Spleen (tissue), 11 donors: Measurements from ENCODE around the gene DPF1. TPM values are rescaled to one million over a fixed set of nuclear protein-coding genes. Genes with fewer than 3 reads are reported as not detected.
A peak's percentile ranks its signal among the peaks of the same experiment; 100 is the strongest.

Experiments used
- DNase-seq: peaks from one replicate; pipeline ENCODE4 v3.0.0-alpha.2; 2020
- H3K27ac ChIP-seq, 8 donors: fragments of 200-600 bp; sonication (generic) in 7 of 8; 1 replicate in 4 of 8; 2 replicates in 4 of 8; pipeline versions ENCODE4 v1.5.0 to v1.8.0; 2016 to 2021; ENCODE audit warnings: inconsistent platforms in 4 of 8, mild to moderate bottlenecking in 4 of 8, moderate library complexity in 1 of 8
- H3K27me3 ChIP-seq, 7 donors: fragments of 200-600 bp; sonication (generic) in 6 of 7; replicated peaks in 1 of 7; 1 replicate in 4 of 7; 2 replicates in 3 of 7; pipeline versions ENCODE4 v1.5.0 to v1.8.0; 2016 to 2021; ENCODE audit warnings: inconsistent platforms in 3 of 7, mild to moderate bottlenecking in 1 of 7
- H3K36me3 ChIP-seq, 6 donors: fragments of 200-600 bp; sonication (generic) in 5 of 6; 1 replicate in 4 of 6; 2 replicates in 2 of 6; pipeline versions ENCODE4 v1.5.0 to v1.8.0; 2016 to 2021; ENCODE audit warnings: inconsistent platforms in 2 of 6
- H3K4me1 ChIP-seq, 6 donors: fragments of 200-600 bp; sonication (generic) in 5 of 6; 1 replicate in 3 of 6; 2 replicates in 3 of 6; pipeline versions ENCODE4 v1.5.0 to v1.8.0; 2016 to 2021; ENCODE audit warnings: inconsistent platforms in 3 of 6
- H3K4me3 ChIP-seq, 8 donors: fragments of 200-600 bp; sonication (generic) in 7 of 8; 1 replicate in 4 of 8; 2 replicates in 4 of 8; pipeline versions ENCODE4 v1.5.0 to v1.8.0; 2016 to 2021; ENCODE audit warnings: inconsistent platforms in 4 of 8, mild to moderate bottlenecking in 4 of 8, moderate library complexity in 2 of 8
- H3K9me3 ChIP-seq, 8 donors: fragments of 200-600 bp; sonication (generic) in 7 of 8; 1 replicate in 4 of 8; 2 replicates in 4 of 8; pipeline versions ENCODE4 v1.5.0 to v1.8.0; 2016 to 2021; ENCODE audit warnings: inconsistent platforms in 4 of 8
- CTCF ChIP-seq, 11 experiments: fragments of 200-600 bp in 7 of 11; fragments of 450-650 bp in 4 of 11; sonication (generic) in 4 of 11; IDR thresholded peaks in 8 of 11; conservative IDR thresholded peaks in 3 of 11; 1 replicate in 7 of 11; 2 replicates in 4 of 11; pipeline versions ENCODE4 v1.4.0 to v1.8.0; 2016 to 2021; ENCODE audit warnings: antibody characterized with exemption in 11 of 11, inconsistent platforms in 4 of 11, mild to moderate bottlenecking in 1 of 11
- POLR2A ChIP-seq, 3 donors: fragments of 450-650 bp; IDR thresholded peaks; one replicate each; pipeline ENCODE4 v1.5.1; 2017; ENCODE audit warnings: antibody characterized with exemption in 3 of 3, mild to moderate bottlenecking in 1 of 3
- POLR2AphosphoS5 ChIP-seq, 3 donors: sonication (generic); formaldehyde crosslinking; IDR thresholded peaks; one replicate each; pipeline ENCODE4 v1.5.1; 2017; ENCODE audit warnings: antibody characterized with exemption in 3 of 3
- WGBS, 5 donors: extraction: QIAGEN DNeasy Blood & Tissue Kit in 3 of 5; methylation state at CpG; one replicate each; pipeline versions ENCODE4 v1.1.5 to v1.1.7; 2013 to 2018; 5-methylcytosine and 5-hydroxymethylcytosine counted together
- intact Hi-C: fragments of 100-400 bp; cut with DNase I; formaldehyde crosslinking; loops from one replicate; pipeline ENCODE4 v1.15.0; 2023; ENCODE audit warnings: low total_unique reads
- polyA plus RNA-seq, 3 donors: library from polyadenylated mRNA; stranded (reverse); fragments of 200-250 nt; gene quantifications; one replicate each; pipeline ENCODE4 v1.2.1, GENCODE V29; 2013
- total RNA-seq, 7 donors: library from RNA; depleted of rRNA in 3 of 7; stranded (reverse); fragments of >200 nt in 3 of 7; fragmentation: NEBNext Ultra II Directional in 4 of 7; extraction: Animal tissue kit (Norgen Biotek cat#: 25700) in 4 of 7; gene quantifications; one replicate each; pipeline versions ENCODE4 v1.1.0 to v1.2.1, GENCODE V29; 2016 to 2021
- donor health status: healthy with polysubstance abuse.
- donor health status: DM: no; HTN: no; CAD: no; lungs with moderate emphysema.
- donor health status: DM: no; HTN: no; CAD: no.
- donor health status: Bipolar disorder and iron deficiency.
- donor health status: healthy.
- donor health status: DM: no; HTN: no; CAD: no.
- donor health status: DM: yes; HTN: yes; CAD: no.

The DPF1 gene
- total and polyA plus RNA-seq, 10 donors = 0.04 to 0.06 (median 0.06) TPM; not detected in 7

- WGBS, 5 donors = 65 to 95% (median 87%) methylated on average over 23 to 29 of the region's 29 CpGs
- no peak for DNase-seq
- intact Hi-C loops = no loop called here
Measured at GRCh38 chr19:38193445-38193844, 30.6 kb downstream of the DPF1 start.

GRCh38 chr19:38191747-38192146 lies 32.3 kb downstream of the DPF1 start:
- Histone ChIP-seq H3K27ac (no peak overlapping the region), H3K36me3 (peaks cover 0 to 86% (median 16%) of the 10 kb centered on the region in 6 donors), H3K9me3 (no peaks in the 10 kb centered on the region), H3K4me1 (peaks cover 0 to 25% (median 8%) of the 10 kb centered on the region in 6 donors), H3K4me3 (no peak overlapping the region), H3K27me3 (no peaks in the 10 kb centered on the region)
- intact Hi-C loops = no loop called here
- TF ChIP-seq POLR2A (IDR thresholded peaks at IDR 0.05) = no peak
- no peak for TF ChIP-seq CTCF (IDR thresholded peaks at IDR 0.05 in 8 of 11, conservative IDR thresholded peaks at IDR 0.05 in 3 of 11)
- TF ChIP-seq POLR2AphosphoS5 (IDR thresholded peaks at IDR 0.05) = no peak
- no peak for DNase-seq
- WGBS, 5 donors = 84 to 95% (median 92%) methylated on average over 11 to 13 of the region's 13 CpGs

More at GRCh38 chr19:38193445-38193844, 30.6 kb downstream of the DPF1 start:
- Histone ChIP-seq H3K27ac (no peak overlapping the region), H3K4me1 (peaks cover 0 to 25% (median 8%) of the 10 kb centered on the region in 6 donors), H3K27me3 (no peaks in the 10 kb centered on the region), H3K36me3 (peaks cover 0 to 94% (median 22%) of the 10 kb centered on the region in 6 donors), H3K4me3 (no peak overlapping the region), H3K9me3 (no peaks in the 10 kb centered on the region)
- TF ChIP-seq CTCF (IDR thresholded peaks at IDR 0.05 in 8 of 11, conservative IDR thresholded peaks at IDR 0.05 in 3 of 11) (no peak), POLR2AphosphoS5 (IDR thresholded peaks at IDR 0.05) (peak in 2 of 3 donors; percentile 9 to 31)

GRCh38 chr19:38190793-38191192 lies 33.2 kb downstream of the DPF1 start:
- Histone ChIP-seq H3K27me3 (no peaks in the 10 kb centered on the region), H3K4me3 (no peak overlapping the region), H3K9me3 (no peaks in the 10 kb centered on the region), H3K27ac (peak overlapping the region in 6 of 8 donors; percentile 29 to 73 (median 57)), H3K4me1 (peaks cover 0 to 25% (median 8%) of the 10 kb centered on the region in 6 donors), H3K36me3 (peaks cover 0 to 81% (median 15%) of the 10 kb centered on the region in 6 donors)
- intact Hi-C loops = no loop called here
- WGBS, 5 donors = 78 to 84% (median 80%) methylated on average over 6 of the region's 6 CpGs
- no peak for DNase-seq
- TF ChIP-seq POLR2AphosphoS5 (IDR thresholded peaks at IDR 0.05) (no peak), CTCF (IDR thresholded peaks at IDR 0.05 in 8 of 11, conservative IDR thresholded peaks at IDR 0.05 in 3 of 11) (peak in 1 of 11 experiments; percentile 19), POLR2A (IDR thresholded peaks at IDR 0.05) (no peak)

- H3K27ac ChIP-seq = peak overlapping the region in 6 of 8 donors; percentile 29 to 73 (median 57)
- H3K27me3 ChIP-seq = no peaks in the 10 kb centered on the region
- no peak for TF ChIP-seq POLR2A (IDR thresholded peaks at IDR 0.05)
- peak in 2 of 3 donors; percentile 16 to 48 for TF ChIP-seq POLR2AphosphoS5 (IDR thresholded peaks at IDR 0.05)
- WGBS, 5 donors = 60 to 71% (median 64%) methylated on average over 3 to 6 of the region's 6 CpGs
- no peak overlapping the region for H3K4me3 ChIP-seq
- H3K9me3 ChIP-seq = no peaks in the 10 kb centered on the region
- DNase-seq = no peak
- peaks cover 0 to 81% (median 13%) of the 10 kb centered on the region in 6 donors for H3K36me3 ChIP-seq
- intact Hi-C loops = no loop called here
- peaks cover 0 to 25% (median 8%) of the 10 kb centered on the region in 6 donors for H3K4me1 ChIP-seq
Measured at GRCh38 chr19:38190061-38190460, 34.0 kb downstream of the DPF1 start.
